ENCODE data around the gene ZNF236.
"Not testable (repeated sequence)": the region's sequence is repeated elsewhere in the genome, so short reads cannot be mapped to it uniquely, and the experiment has no call there.

The ZNF236 gene

DNA sequence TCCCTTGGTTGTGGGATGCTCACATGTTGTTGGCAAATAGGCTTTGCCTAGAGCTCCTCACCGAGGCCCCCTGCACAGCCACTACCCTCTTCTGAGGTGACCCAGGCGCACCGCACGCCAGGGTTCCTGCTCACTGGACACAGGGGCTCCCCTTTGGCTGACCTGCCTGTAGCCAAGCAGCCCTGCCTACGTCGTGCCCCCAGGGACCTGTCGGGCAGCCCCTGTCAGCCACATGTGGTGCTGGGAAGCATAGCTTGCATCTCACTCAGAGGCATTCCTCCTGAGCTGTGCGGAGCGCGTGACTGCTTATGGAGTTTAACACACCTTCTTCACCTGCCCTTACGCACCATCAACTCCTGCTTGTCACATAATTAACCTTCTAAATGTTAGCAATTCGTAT is 116.3 kb downstream of the ZNF236 start:
- FAIRE-seq = no peak
- no peak for DNase-seq (ENCODE audit: insufficient read length, low spot score)
- TF ChIP-seq, protein P1, sequence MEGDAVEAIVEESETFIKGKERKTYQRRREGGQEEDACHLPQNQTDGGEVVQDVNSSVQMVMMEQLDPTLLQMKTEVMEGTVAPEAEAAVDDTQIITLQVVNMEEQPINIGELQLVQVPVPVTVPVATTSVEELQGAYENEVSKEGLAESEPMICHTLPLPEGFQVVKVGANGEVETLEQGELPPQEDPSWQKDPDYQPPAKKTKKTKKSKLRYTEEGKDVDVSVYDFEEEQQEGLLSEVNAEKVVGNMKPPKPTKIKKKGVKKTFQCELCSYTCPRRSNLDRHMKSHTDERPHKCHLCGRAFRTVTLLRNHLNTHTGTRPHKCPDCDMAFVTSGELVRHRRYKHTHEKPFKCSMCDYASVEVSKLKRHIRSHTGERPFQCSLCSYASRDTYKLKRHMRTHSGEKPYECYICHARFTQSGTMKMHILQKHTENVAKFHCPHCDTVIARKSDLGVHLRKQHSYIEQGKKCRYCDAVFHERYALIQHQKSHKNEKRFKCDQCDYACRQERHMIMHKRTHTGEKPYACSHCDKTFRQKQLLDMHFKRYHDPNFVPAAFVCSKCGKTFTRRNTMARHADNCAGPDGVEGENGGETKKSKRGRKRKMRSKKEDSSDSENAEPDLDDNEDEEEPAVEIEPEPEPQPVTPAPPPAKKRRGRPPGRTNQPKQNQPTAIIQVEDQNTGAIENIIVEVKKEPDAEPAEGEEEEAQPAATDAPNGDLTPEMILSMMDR (IDR thresholded peaks at IDR 0.05; ENCODE audit: insufficient read depth, missing control alignments) = no peak

DNA sequence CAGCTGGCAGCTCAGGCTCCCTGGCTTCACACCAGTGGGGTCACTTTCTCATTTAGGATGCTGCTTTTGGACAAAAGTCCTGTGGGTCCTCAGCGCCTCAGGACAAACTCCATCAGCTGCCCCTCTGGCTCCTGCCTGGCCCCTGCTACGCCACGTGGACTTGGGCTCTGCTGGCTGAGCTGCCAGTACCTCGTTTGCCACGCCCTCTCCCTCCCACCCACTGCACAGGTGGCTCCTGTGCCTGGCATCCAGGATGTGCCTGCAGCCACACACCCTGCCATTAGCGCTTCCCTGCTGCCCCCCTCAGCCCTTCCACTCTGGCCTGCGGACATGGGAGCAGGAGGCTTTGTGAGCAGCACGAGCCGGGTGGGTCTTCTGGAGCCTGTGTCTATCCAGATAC is 118.9 kb downstream of the ZNF236 start:
- DNase-seq (ENCODE audit: insufficient read length, low spot score) (no peak), FAIRE-seq (no peak)
- TF ChIP-seq, protein P1 (IDR thresholded peaks at IDR 0.05; ENCODE audit: insufficient read depth, missing control alignments) = no peak

DNA sequence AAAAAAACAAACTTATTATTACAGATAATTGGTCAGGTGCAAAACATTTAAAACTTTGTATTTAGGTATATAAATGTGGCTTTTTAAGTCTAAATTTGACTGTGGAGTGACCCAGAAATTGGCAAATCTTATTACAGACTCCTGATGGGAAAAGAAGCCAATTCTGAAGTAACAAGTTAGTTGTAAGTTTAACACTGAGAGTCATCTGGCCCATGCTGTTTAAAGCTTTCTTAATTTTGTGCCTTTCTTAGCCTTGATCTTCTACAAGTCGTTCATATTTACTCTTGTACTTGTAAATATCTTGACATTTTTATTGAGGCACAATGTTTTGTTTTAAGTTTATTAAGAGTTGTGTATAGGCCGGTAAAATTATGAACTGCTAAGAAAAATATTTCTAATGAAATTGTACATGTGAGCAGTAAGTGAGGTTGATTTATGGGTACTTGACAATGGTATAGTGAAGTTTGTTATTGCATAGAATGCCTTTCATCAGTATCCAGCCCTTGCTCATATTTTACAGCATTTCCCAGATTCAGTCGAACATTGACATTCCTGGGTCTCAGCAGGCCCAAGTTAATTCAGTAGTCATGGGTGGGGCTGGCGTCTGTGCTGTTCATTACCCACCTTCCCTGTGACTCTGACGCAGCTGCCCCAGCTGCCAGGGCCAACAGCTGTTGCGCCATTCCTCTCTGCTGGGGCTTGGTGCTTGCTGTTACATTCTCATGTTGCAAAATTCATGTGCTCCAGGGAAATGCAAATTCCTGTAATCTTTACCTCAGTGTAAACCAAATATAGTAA is 121.4 kb downstream of the ZNF236 start:
- FAIRE-seq = peak; percentile 96
- TF ChIP-seq, protein P1 (IDR thresholded peaks at IDR 0.05; ENCODE audit: insufficient read depth, missing control alignments) = no peak
- no peak for DNase-seq (ENCODE audit: insufficient read length, low spot score)

DNA sequence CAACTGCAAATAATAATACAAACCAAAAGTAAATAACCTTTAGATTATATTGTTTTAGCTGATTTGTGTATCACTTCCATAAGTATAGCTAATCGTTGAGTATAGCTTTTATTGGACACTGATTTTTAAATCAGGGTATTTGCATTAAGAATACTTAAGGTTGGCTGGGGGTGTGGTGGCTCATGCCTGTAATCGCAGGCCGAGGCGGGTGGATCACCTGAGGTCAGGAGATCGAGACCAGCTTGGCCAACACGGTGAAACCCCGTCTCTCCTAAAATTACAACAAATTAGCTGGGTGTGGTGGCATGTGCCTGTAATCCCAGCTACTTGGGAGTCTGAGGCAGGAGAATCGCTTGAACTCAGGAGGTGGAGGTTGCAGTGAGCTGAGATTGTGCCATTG is 122.0 kb downstream of the ZNF236 start:
- not testable (repeated sequence) for FAIRE-seq; DNase-seq (ENCODE audit: insufficient read length, low spot score)

DNA sequence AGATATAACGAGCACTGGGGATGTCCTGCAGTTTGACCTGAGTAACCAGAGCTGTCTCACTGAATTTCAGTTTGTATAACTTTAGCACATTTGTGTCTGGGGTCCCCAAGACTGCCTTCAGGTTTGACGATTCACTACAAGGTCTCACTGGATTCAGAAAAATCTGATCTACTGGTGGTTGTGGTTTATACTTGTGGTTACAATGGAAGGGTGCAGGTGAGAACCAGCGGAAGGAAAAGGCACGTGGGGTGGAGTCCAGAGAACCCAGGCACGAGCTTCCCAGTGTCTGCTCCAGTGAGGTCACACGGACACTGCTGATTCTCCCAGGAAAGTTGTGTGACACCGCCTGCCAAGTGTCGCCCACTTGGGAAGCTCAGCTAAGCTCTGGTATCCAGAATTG is 126.0 kb downstream of the ZNF236 start:
- DNase-seq (ENCODE audit: insufficient read length, low spot score) (no peak), FAIRE-seq (peak; percentile 6)
- TF ChIP-seq, protein P1 (IDR thresholded peaks at IDR 0.05; ENCODE audit: insufficient read depth, missing control alignments) = no peak

DNA sequence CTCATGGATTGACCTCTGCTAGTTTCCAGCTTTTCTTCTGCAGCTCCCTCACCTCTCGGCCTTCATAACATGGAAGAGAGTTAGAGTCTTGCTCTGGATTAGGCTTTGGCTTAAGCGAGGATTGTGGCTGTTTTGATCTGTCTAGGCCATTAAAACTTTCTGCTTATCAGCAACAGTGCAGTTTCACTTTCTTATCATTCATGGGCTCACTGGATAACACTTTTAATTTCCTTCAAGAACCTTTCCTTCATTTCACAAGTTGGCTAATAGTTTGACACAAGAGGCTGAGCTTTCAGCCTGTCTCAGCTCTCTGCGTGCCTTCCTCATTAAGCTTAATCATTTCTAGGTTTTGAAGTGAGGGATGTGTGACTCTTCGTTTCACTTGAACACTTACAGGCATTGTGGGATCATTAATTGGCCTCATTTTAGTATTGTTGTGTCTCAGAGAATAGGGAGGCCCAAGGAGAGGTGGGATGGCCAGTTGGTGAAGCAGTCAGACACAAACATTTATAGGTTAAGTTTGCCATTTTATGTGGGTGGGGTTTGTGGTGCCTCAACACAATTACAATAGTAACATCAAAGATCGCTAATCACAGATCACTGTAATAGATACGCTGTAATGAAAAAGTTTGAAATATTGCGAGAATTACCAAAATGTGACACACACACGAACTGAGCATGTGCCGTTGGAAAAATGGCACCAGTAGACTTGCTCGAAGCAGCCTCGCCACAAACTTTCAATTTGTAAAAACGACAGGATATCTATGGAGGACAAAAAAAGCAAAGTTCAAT is 129.3 kb downstream of the ZNF236 start:
- TF ChIP-seq, protein P1 (IDR thresholded peaks at IDR 0.05; ENCODE audit: insufficient read depth, missing control alignments) = no peak
- no peak for FAIRE-seq
- no peak for DNase-seq (ENCODE audit: insufficient read length, low spot score)

DNA sequence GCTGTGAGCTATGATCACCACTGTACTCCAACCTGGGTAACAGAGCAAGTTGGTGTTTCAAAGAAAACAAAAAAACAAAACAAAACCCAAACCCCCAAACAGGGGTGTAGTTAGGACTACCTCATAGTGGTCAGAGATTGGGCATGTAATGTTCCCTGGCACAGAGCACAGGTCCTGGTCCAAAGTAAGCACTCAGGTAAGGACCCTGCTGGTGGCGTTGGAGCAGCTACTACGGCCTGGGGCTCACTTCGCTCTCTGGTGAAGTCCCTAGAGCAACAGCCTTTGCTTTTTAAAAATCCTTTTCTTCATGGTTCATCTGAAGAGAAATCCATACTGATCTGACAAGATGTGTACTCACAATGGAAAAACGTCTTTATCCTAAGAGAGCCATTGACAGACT is 130.4 kb downstream of the ZNF236 start:
- DNase-seq (ENCODE audit: insufficient read length, low spot score) (no peak), FAIRE-seq (peak; percentile 77)
- TF ChIP-seq, protein P1 (IDR thresholded peaks at IDR 0.05; ENCODE audit: insufficient read depth, missing control alignments) = no peak
